ENCODE results near the gene ATP8B1. TPM values are rescaled to one million over a fixed set of nuclear protein-coding genes. Genes with fewer than 3 reads are reported as not detected.
"Not testable (repeated sequence)": the region's sequence is repeated elsewhere in the genome, so short reads cannot be mapped to it uniquely, and the experiment has no call there.

Gene ATP8B1
- total RNA-seq, 1 donor from 2014 or later = 68.8 TPM

DNA sequence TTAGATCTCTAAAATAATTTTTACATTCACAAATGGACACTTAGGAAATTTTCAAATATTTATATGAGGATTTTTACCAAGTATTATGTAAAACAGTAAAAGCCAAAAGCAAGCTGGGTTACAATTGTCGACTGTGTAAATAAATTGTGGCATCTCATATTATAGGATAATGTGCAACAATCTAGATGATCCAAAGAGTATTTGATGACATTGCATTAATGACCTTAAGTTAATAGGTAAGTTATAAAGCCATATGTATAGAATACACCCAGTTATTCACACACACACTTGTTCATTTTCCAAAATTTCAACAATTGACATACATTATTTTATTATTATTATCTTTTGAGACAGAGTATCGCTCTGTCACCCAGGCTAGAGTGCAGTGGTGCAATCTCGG, 69.3 kb downstream of the ATP8B1 start:
- DNase-seq (ENCODE audit: extremely low read depth, low read depth, low spot score) = no peak

DNA sequence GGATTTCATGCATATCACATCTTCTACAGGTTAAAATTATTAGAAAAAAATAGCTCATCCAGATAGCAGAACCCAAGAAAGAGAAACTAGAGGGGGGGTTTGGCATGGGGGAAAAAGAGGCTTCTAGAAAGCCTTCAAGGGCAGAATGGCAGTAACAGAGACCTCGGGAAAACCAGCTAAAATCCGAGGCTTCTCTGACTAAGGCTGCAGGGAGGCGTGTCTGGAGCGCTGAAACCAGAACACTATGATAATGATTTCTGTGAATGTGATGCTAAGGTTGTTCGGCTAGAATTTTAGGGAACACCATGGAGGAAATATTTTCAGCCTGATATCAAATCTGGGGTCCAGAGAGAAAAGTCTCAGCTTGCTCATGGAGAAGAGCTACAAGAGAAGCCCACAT, 73.0 kb downstream of the ATP8B1 start:
- no peak for DNase-seq (ENCODE audit: extremely low read depth, low read depth, low spot score)

DNA sequence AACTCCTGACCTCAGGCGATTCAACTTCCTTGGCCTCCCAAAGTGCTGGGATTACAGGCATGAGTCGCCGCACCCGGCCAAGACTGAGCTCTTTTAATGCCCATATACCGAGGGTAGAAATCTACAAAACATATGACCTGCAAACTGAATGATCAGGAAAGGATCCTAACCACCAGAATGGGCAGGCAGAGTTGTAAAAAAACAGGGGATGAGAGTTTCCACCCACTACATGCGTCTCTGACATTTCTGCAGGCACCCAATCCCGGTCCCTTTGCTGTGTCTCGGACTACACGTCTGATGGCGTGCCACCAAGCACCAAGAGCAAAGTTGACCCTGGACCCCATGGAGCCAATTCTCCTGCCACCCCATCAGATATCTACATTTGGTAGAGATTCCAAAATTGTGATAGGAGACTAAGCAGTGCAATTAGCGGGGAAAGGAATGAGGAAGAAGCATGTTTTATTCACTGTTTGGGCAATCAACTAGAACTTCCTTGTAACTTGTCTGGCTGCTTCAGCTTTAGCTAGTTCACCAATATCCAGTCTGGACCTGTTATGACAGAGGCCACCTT, 74.1 kb downstream of the ATP8B1 start:
- no peak for DNase-seq (ENCODE audit: extremely low read depth, low read depth, low spot score)

DNA sequence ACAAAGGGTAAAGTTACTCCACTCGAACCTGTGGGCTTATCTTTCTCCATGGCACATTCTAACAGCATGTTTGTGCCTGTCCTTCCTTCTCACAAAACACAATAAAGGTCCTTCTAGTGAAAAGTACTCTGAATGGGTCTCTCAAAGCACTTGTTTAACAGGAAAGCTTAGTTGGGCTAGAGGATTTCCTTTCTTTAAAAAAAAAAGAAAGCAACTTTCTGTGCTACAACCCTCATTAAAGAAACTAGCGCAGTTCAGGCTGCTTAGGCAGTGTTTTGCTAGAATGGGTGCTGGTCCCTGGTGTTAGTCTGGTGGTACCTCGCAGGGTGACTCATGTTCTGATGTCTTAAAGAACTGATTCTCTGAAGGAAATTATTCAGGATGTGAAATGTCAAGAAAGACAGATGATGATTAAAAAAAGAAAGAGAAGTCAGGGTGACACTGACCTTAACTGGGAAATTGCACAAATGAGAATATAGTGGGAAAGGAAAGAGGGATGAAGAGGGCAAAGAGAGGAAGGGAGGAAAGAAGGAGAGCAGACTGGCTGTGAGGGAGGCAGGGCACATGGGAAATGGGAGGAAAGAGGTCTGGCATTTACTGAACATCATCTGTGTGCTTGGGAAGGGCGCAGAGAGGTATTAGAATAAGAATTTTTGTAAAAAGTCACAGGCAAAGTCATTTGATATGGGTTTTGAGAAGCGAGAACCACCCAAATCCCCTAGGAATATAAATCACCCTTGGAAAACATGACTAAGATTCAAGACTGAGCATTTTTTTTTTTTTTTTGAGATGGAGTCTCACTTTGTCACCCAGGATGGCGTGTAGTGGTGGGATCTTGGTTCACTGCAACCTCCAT, 74.9 kb downstream of the ATP8B1 start:
- peak; percentile 86 for DNase-seq (ENCODE audit: extremely low read depth, low read depth, low spot score)

DNA sequence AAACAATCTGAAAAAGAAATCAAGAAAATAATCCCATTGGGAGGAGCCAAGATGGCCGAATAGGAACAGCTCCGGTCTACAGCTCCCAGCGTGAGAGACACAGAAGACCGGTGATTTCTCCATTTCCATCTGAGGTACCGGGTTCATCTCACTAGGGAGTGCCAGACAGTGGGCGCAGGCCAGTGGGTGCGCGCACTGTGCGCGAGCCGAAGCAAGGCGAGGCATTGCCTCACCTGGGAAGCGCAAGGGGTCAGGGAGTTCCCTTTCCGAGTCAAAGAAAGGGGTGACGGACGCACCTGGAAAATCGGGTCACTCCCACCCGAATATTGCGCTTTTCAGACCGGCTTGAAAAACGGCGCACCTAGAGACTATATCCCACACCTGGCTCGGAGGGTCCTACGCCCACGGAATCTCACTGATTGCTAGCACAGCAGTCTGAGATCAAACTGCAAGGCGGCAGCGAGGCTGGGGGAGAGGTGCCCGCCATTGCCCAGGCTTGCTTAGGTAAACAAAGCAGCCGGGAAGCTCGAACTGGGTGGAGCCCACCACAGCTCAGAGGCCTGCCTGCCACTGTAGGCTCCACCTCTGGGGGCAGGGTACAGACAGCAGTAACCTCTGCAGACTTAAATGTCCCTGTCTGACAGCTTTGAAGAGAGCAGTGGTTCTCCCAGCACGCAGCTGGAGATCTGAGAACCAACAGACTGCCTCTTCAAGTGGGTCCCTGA, 83.7 kb downstream of the ATP8B1 start:
- DNase-seq (ENCODE audit: extremely low read depth, low read depth, low spot score) = not testable (repeated sequence)

DNA sequence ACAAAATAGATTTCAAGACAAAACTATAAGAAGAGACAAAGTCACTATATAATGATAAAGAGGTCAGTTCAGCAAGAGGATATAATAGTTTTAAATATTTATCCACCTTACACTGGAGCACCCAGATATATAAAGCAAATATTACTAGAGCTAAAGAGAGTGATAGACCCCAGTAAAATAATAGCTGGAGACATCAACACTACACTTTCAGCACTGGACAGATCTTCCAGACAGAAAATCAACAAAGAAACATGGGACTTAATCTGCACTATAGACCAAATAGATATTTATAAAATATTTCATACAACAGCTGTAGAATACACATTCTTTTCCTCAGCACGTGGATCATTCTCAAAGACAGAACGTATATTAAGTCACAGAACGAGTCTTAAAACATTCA, 86.6 kb downstream of the ATP8B1 start:
- no peak for DNase-seq (ENCODE audit: extremely low read depth, low read depth, low spot score)

DNA sequence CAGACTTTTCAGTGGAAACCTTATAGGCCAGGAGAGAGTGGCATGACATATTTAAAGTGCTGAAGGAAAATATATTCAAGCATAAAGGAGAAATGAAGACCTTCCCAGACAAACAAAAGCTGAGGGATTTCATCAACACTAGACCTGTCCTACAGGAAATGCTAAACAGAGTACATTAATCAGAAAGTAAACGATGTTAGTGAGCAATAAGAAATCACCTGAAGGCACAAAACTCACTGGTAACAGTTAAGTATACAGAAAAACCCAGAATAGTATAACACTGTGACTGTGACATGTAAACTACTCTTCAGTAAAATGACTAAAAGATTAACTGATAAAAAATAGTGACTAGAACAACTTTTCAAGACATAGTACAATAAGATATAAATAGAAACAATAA, 87.4 kb downstream of the ATP8B1 start:
- no peak for DNase-seq (ENCODE audit: extremely low read depth, low read depth, low spot score)

DNA sequence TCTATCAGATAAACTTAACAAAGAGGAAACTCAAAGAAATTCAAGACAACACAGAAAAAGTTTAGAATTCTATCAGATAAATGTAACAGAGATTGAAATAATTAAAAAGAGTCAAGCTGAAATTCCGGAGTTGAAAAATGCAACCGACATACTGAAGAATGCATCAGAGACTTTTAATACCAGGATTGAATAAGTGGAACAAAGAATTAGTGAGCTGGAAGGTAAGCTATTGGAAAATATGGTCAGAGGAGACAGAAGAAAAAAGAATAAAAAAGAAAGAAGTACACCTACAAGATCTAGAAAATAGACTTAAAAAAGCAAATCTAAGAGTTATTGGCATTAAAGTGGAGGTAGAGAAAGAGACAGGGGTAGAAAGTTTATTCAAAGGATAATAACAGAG, 88.0 kb downstream of the ATP8B1 start:
- DNase-seq (ENCODE audit: extremely low read depth, low read depth, low spot score) = no peak

DNA sequence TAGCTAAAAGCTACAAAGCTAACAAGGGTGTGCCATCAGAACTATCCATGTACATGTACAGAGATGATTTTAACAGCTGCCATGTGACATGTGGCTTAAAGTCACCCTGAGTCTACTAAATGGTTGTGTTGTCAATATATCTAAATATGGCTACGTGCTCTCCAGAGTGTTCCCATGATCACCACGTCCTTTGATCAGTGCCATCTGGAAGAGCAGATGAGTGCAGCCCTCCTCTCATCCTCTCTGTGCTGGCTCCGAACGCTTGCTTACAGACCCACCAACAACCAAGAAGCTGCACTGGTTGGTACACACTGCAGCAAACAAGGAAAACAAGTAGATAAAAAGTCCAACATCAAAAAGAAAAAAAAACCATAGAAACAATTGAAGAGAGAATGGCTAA, 92.9 kb downstream of the ATP8B1 start:
- DNase-seq (ENCODE audit: extremely low read depth, low read depth, low spot score) = no peak

DNA sequence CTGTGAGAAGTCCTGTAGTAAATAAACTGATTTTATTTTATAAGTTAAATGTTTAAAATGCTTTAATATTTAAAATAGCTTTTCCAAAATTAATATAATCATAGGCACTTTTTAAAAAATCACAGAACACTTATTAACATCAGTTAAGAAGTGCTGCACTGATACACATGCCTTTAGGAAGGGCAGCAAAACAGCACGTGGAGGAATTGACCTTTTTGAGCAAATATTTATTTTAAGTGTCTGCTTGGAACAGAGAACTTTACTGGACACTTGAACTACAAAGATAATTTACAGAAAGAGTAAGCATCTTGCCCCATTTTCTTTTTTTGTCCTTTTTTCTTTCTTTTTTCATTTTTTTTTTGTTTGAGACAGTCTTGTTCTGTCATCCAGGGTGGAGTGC, 93.8 kb downstream of the ATP8B1 start:
- DNase-seq (ENCODE audit: extremely low read depth, low read depth, low spot score) = no peak

DNA sequence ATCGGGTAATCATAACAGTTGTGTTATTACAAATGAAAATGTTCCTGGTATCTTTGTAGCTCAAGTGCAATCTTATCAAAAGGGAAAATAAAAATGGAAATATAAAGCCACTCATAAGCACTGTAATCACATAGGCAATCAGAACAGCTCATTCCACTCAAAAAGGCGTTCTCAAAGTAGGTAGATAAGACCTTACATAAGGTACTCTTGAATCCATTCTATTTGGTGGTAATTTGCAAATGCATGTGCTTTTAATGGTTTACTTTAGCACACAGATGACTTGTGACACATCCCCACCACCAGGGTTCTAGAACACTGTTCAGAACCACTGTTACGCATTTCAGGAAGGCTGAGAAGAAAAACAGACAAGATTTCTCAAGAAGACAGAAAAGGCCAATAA, 94.8 kb downstream of the ATP8B1 start:
- no peak for DNase-seq (ENCODE audit: extremely low read depth, low read depth, low spot score)

DNA sequence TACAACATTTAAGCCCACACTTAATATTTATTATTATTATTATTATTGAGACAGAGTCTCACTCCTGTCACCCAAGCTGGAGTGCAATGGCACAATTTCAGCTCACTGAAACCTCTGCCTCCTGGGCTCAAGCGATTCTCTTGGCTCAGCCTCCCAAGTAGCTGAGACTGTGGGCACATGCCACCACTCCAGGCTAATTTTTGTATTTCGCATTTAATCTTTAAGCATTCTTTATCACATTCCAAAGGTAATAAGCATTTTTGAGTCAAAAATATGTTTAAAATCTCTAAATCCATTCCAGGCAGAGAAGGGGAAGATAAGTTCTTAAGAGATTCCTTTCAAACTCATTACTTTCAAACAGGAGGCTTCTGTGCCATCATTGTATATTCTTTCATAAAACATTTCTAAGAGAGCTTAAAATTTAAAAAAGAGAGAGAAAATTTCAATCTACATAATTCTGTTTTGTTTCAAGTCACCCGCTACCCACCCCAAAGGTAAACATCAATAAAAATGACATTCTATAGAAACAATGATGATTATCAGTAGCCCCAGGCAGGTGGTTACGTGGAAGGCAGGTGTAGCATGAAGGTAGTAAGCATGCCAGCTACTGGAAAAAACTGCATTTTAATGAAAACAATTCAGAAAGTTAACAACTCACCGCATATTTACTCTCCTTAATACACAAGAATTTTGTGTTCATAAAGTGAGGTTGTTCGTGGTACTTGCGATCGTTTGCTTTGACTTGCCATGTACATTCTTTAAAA, 97.1 kb downstream of the ATP8B1 start:
- DNase-seq (ENCODE audit: extremely low read depth, low read depth, low spot score) = no peak

DNA sequence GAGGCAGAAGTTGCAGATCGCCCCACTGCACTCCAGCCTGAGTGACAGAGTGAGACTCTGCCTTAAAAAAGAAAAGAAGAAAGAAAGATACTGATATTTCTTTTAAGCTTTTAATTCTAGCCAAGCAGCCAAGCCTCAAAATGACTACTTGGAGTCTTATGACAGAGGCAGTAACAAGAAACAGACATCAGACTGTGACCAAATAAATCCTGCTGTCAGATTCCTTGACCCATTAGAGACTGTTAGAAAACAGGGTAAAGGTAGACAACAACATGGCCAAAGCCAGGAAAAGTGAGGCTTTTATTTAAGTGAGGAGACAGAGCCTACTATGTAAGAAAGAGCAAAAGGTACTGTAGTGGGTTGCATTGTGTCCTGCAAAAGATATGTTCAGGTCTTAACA, 98.1 kb downstream of the ATP8B1 start:
- no peak for DNase-seq (ENCODE audit: extremely low read depth, low read depth, low spot score)

DNA sequence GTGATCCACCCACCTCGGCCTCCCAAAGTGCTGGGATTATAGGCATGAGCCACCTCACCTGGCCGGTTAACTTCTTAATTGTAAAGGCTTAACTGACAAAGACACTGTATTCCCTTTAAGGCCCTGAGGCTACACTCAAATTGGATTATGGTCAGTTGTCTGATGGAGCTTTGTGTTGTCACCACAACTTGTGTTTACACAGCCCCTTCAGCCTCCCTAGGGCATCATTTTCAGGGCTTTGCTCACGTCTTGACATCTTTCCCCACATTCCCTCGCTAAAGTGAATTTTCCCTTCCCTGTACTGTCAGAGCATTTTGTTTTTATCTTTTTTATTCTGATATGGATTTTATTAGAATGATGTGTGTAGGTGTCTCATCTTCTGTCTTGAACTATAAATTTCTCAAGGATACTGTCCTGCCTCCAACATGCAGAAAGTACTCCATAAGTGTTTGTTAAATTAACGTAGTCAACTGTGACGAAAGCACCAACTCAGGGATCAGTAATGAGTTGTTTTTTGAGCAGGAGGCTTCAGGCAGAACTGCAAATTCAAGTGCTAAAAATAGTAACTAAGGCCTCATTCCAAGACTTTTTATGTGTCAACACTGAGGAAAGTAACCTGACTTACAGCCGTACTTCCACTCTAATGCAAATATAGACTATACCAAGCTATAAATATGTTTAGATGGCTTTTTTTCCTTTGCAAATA, 104.4 kb downstream of the ATP8B1 start:
- DNase-seq (ENCODE audit: extremely low read depth, low read depth, low spot score) = no peak

DNA sequence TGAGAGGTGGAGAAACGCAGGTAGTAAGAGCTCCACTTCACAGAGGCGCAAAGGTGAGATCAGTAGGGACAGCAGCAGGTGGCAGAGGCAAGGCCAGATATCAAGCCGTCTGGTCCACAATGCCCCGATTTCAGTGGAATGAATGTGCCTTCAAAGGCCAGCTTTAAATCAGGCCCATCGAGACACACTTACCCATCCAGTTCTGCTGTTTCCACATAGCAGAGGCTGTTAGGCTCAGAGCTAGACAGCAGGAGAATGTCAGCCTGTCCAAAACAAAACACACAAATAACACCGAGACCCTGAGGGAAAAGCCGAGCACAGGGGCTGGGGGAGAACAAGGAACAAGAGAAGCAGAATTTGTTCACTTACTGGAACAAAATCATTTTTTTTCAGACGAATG, 105.7 kb downstream of the ATP8B1 start:
- no peak for DNase-seq (ENCODE audit: extremely low read depth, low read depth, low spot score)

DNA sequence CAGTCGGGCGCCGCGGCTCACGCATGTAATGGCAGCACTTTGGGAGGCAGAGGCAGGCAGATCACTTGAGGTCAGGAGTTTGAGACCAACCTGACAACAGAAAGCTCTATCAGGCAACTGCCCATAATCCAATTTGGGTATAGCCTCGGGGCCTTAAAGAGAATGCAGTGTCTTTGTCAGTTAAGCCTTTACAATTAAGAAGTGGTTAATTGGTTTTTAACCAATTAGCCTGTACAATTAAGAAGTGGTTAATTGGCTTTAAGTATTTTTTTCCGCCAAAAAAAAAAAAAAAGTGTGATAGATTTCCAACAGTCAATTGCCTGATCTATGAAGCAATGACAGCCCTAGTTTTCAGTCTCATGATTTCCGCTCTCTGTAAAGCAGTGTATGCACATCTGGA, 106.8 kb downstream of the ATP8B1 start:
- no peak for DNase-seq (ENCODE audit: extremely low read depth, low read depth, low spot score)

DNA sequence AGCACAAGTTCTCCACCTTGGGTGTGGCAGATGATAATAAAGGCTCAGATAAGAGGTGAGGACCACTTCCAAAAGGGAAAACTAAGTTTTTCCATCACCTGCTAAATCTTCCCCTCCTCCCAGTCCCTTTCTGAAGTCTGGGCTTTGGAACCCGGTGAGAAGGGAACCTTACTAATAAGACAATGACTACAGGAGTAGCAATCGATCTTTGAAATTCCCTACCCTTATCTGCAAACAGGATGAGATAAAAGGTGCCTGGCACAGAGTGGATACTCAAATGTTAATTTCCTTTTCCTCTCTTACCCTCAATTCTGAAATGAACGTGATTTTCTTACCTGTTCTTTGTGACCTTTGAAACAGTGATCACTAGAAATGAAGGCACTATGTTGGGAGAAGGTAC, 111.8 kb downstream of the ATP8B1 start:
- DNase-seq (ENCODE audit: extremely low read depth, low read depth, low spot score) = no peak

DNA sequence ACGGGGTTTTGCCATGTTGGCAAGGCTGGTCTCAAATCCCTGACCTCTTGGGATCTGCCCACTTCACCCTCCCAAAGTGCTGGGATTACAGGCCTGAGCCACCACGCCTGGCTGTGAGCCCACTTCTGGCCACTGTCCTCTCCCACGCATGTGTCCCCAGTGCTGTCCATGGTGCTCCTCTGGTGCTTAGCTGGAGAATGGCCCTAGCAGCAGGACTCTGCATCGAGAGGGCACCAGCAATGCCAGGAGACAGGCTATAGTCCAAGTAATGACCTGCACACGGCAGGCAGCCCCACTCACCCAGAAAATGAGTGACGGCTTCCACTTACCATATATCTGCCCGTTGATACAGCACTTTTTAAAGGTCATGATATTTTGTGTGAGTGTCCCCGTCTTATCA, 115.1 kb downstream of the ATP8B1 start:
- DNase-seq (ENCODE audit: extremely low read depth, low read depth, low spot score) = no peak

DNA sequence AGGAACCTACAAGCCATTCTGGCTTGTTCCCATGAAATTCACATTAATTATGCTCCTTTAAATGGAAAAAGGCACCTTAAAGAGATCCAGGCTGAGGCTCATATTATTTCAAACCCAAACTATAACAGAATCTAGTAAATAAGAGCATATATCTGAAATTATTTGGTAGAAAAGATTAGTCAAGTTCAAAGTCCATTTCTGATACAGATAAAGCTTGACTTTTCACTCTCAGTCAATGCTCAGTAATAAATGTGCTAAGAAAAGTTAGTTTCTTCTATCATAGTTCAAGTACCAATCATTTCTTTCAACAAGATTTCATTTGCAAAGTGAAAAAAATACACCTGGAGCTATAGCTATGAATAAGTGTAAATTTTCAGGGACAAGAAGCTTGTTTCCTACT, 119.6 kb downstream of the ATP8B1 start:
- no peak for DNase-seq (ENCODE audit: extremely low read depth, low read depth, low spot score)
